ENCODE measurements around the gene ZFYVE9. TPM values are rescaled to one million over a fixed set of nuclear protein-coding genes. Genes with fewer than 3 reads are reported as not detected.

Gene ZFYVE9
- total RNA-seq, 1 experiment from 2014 or later, result 19.6 TPM

DNA sequence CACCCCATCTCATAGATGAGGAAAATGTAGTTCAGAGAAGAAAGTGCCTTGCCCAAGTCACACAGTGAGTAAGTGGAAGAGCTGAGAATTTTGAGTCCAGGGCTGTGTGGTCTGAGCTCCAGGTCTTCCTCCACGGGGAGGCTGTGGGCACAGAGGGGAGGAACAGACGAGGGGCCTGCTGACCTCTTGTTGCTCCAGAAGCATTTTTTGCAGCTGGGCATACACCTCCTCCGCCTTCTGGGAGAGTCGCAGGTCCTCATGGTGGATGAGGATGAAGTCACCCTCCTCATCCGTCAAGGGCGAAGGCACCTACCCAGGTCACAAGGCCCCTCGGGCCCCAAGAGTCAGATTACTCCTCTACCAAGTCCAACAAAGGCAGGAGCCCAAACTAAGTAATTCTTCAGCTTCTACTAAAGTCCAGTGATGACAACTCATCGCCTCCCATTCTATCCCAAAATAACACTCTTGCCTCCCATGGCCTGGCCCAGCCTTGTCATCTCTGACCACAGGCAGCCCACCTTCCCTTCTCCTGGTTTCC is 215.0 kb downstream of the ZFYVE9 start:
- Mint-ChIP-seq H3K4me1 (no peaks in the 10 kb centered on the region), H3K4me3 (no peak overlapping the region), H3K27ac (no peak overlapping the region), H3K27me3 (ENCODE audit: low read depth) (no peaks in the 10 kb centered on the region), H3K36me3 (peaks cover 81% of the 10 kb centered on the region), H3K9me3 (no peaks in the 10 kb centered on the region)
- ChIA-PET POLR2A (no interaction called here), CTCF (no interaction called here)
- TF ChIP-seq ZSCAN18 (CRISPR knock-in tag; IDR thresholded peaks at IDR 0.05) (no peak), JUN (CRISPR knock-in tag; IDR thresholded peaks at IDR 0.05) (no peak), SMAD3 (CRISPR knock-in tag; IDR thresholded peaks at IDR 0.05; ENCODE audit: borderline replicate concordance) (no peak), ZNF263 (CRISPR knock-in tag; IDR thresholded peaks at IDR 0.05; ENCODE audit: low read depth) (no peak), RELA (CRISPR knock-in tag; IDR thresholded peaks at IDR 0.05; ENCODE audit: borderline replicate concordance) (no peak), E2F5 (CRISPR knock-in tag; IDR thresholded peaks at IDR 0.05) (no peak), ZBTB21 (CRISPR knock-in tag; IDR thresholded peaks at IDR 0.05; ENCODE audit: borderline replicate concordance) (no peak), GTF2I (CRISPR knock-in tag; conservative IDR thresholded peaks at IDR 0.05) (no peak), SOX15 (CRISPR knock-in tag; IDR thresholded peaks at IDR 0.05) (no peak), CBFB (CRISPR knock-in tag; IDR thresholded peaks at IDR 0.05; ENCODE audit: low read depth) (no peak), ESRRA (CRISPR knock-in tag; IDR thresholded peaks at IDR 0.05; ENCODE audit: borderline replicate concordance) (no peak)
- no peak for DNase-seq (ENCODE audit: low spot score)
- no peak for ATAC-seq

GRCh38 chr1:52357397-52357796 is 215.5 kb downstream of the ZFYVE9 start:
- ChIA-PET CTCF (no interaction called here), POLR2A (no interaction called here)
- DNase-seq (ENCODE audit: low spot score) (no peak), ATAC-seq (no peak)
- Mint-ChIP-seq H3K27me3 (ENCODE audit: low read depth) (no peaks in the 10 kb centered on the region), H3K9me3 (no peaks in the 10 kb centered on the region), H3K27ac (no peak overlapping the region), H3K4me1 (no peaks in the 10 kb centered on the region), H3K36me3 (peaks cover 87% of the 10 kb centered on the region), H3K4me3 (no peak overlapping the region)
- TF ChIP-seq E2F1 (CRISPR knock-in tag; IDR thresholded peaks at IDR 0.05), result no peak
- no peak for TF ChIP-seq CREM (CRISPR knock-in tag; IDR thresholded peaks at IDR 0.05)
- TF ChIP-seq, protein P1, sequence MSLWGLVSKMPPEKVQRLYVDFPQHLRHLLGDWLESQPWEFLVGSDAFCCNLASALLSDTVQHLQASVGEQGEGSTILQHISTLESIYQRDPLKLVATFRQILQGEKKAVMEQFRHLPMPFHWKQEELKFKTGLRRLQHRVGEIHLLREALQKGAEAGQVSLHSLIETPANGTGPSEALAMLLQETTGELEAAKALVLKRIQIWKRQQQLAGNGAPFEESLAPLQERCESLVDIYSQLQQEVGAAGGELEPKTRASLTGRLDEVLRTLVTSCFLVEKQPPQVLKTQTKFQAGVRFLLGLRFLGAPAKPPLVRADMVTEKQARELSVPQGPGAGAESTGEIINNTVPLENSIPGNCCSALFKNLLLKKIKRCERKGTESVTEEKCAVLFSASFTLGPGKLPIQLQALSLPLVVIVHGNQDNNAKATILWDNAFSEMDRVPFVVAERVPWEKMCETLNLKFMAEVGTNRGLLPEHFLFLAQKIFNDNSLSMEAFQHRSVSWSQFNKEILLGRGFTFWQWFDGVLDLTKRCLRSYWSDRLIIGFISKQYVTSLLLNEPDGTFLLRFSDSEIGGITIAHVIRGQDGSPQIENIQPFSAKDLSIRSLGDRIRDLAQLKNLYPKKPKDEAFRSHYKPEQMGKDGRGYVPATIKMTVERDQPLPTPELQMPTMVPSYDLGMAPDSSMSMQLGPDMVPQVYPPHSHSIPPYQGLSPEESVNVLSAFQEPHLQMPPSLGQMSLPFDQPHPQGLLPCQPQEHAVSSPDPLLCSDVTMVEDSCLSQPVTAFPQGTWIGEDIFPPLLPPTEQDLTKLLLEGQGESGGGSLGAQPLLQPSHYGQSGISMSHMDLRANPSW (CRISPR knock-in tag; conservative IDR thresholded peaks at IDR 0.05; ENCODE audit: low read depth), result no peak
- no peak for TF ChIP-seq USF2 (CRISPR knock-in tag; IDR thresholded peaks at IDR 0.05)
- no peak for TF ChIP-seq TP53 (CRISPR knock-in tag; IDR thresholded peaks at IDR 0.05)
- TF ChIP-seq JAZF1 (CRISPR knock-in tag; IDR thresholded peaks at IDR 0.05), result no peak
- TF ChIP-seq EMX1 (CRISPR knock-in tag; IDR thresholded peaks at IDR 0.05), result no peak
- no peak for TF ChIP-seq RELA (CRISPR knock-in tag; IDR thresholded peaks at IDR 0.05; ENCODE audit: borderline replicate concordance)
- no peak for TF ChIP-seq HMGA2 (CRISPR knock-in tag; IDR thresholded peaks at IDR 0.05)
- TF ChIP-seq SMAD3 (CRISPR knock-in tag; IDR thresholded peaks at IDR 0.05; ENCODE audit: borderline replicate concordance), result no peak
- no peak for TF ChIP-seq ZNF416 (CRISPR knock-in tag; IDR thresholded peaks at IDR 0.05)
- TF ChIP-seq CREB1 (CRISPR knock-in tag; IDR thresholded peaks at IDR 0.05), result no peak
- TF ChIP-seq FOXP1 (CRISPR knock-in tag; IDR thresholded peaks at IDR 0.05; ENCODE audit: borderline replicate concordance), result 0 out of 2 replicates have a peak, but pooled peaks have one; percentile 32
- no peak for TF ChIP-seq MYBL2 (CRISPR knock-in tag; IDR thresholded peaks at IDR 0.05)
- TF ChIP-seq ZNF671 (CRISPR knock-in tag; IDR thresholded peaks at IDR 0.05), result no peak
- TF ChIP-seq, protein P2, sequence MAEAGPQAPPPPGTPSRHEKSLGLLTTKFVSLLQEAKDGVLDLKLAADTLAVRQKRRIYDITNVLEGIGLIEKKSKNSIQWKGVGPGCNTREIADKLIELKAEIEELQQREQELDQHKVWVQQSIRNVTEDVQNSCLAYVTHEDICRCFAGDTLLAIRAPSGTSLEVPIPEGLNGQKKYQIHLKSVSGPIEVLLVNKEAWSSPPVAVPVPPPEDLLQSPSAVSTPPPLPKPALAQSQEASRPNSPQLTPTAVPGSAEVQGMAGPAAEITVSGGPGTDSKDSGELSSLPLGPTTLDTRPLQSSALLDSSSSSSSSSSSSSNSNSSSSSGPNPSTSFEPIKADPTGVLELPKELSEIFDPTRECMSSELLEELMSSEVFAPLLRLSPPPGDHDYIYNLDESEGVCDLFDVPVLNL (CRISPR knock-in tag; IDR thresholded peaks at IDR 0.05; ENCODE audit: borderline replicate concordance, low read depth), result 0 out of 2 replicates have a peak, but pooled peaks have one; percentile 39

Data from WTC11 (cell line).